ENCODE data around the gene LPCAT2.

GRCh38 chr16:55622930-55623561 is 114.2 kb downstream of the LPCAT2 start:
- TF ChIP-seq CTCF (IDR thresholded peaks at IDR 0.05; ENCODE audit: extremely low read depth in 1 of 2, insufficient read depth in 1 of 2, low read depth in 1 of 2, low read length in 2 of 2) (peak; percentile 4 to 21), POLR2A (IDR thresholded peaks at IDR 0.05; ENCODE audit: low read depth, low read length) (no peak)
